Endothelial cell of hepatic sinusoid (primary cell): ENCODE data around the gene PCBP4.

Experiments used
- in situ Hi-C: cut with HindIII; loops from 2 replicates; pipeline ENCODE4 v1.10.0; 2017; ENCODE audit warnings: low sequenced_read_pairs

PCBP4 gene

GRCh38 chr3:51974963-51975851, 8.0 kb upstream of the PCBP4 start, which contains the start of gene ABHD14A:
Gene ABHD14A, plus strand, starts transcription at chr3:51975064. Its CDS starts 72 bp downstream, at chr3:51975136.
- in situ Hi-C loops: no loop called here

- in situ Hi-C loops: no loop called here
These were observed 7.2 kb upstream of the PCBP4 start for GRCh38 chr3:51974277-51974962.

GRCh38 chr3:51971350-51971749, 4.1 kb upstream of the PCBP4 start:
- in situ Hi-C loops: no loop called here

GRCh38 chr3:51970606-51971300, 3.5 kb upstream of the PCBP4 start:
- in situ Hi-C loops: no loop called here

- in situ Hi-C loops: loop anchor here (10.0 kb wide), 2 partner anchors 75 to 125 kb away; no protein-coding TSS in a partner anchor
These were observed 2.6 kb upstream of the PCBP4 start for GRCh38 chr3:51969841-51970240.

GRCh38 chr3:51968883-51969678, 1.8 kb upstream of the PCBP4 start:
- in situ Hi-C loops: loop anchor here (10.0 kb wide), 2 partner anchors 74 to 126 kb away; no protein-coding TSS in a partner anchor

GRCh38 chr3:51968170-51968775, 1.0 kb upstream of the PCBP4 start:
- in situ Hi-C loops: loop anchor here (10.0 kb wide), 2 partner anchors 73 to 127 kb away; no protein-coding TSS in a partner anchor

- in situ Hi-C loops: loop anchor here (10.0 kb wide), 2 partner anchors 72 to 128 kb away; no protein-coding TSS in a partner anchor
These were observed 301 bp downstream of the PCBP4 start for GRCh38 chr3:51966922-51967383.

GRCh38 chr3:51966486-51966885, 768 bp downstream of the PCBP4 start:
- in situ Hi-C loops: loop anchor here (10.0 kb wide), 2 partner anchors 72 to 128 kb away; no protein-coding TSS in a partner anchor

GRCh38 chr3:51966016-51966415, 1.2 kb downstream of the PCBP4 start:
- in situ Hi-C loops: loop anchor here (10.0 kb wide), 2 partner anchors 71 to 129 kb away; no protein-coding TSS in a partner anchor

GRCh38 chr3:51964521-51964920, 2.7 kb downstream of the PCBP4 start:
- in situ Hi-C loops: loop anchor here (10.0 kb wide), 2 partner anchors 70 to 130 kb away; no protein-coding TSS in a partner anchor

- in situ Hi-C loops: loop anchor here (10.0 kb wide), 2 partner anchors 69 to 131 kb away; no protein-coding TSS in a partner anchor
These were observed 3.3 kb downstream of the PCBP4 start for GRCh38 chr3:51963951-51964451.

GRCh38 chr3:51962854-51963530, 4.3 kb downstream of the PCBP4 start:
- in situ Hi-C loops: loop anchor here (10.0 kb wide), 2 partner anchors 68 to 132 kb away; no protein-coding TSS in a partner anchor

- in situ Hi-C loops: loop anchor here (10.0 kb wide), 2 partner anchors 67 to 133 kb away; no protein-coding TSS in a partner anchor
These were observed 5.4 kb downstream of the PCBP4 start for GRCh38 chr3:51961602-51962569.

GRCh38 chr3:51961011-51961410, 6.2 kb downstream of the PCBP4 start:
- in situ Hi-C loops: loop anchor here (10.0 kb wide), 2 partner anchors 66 to 134 kb away; no protein-coding TSS in a partner anchor

GRCh38 chr3:51960386-51960785, 6.9 kb downstream of the PCBP4 start:
- in situ Hi-C loops: loop anchor here (10.0 kb wide), 2 partner anchors 66 to 134 kb away; no protein-coding TSS in a partner anchor

- in situ Hi-C loops: loop anchor here (10.0 kb wide), 2 partner anchors 65 to 135 kb away; no protein-coding TSS in a partner anchor
These were observed 7.6 kb downstream of the PCBP4 start for GRCh38 chr3:51959651-51960050.
